K562 (cell line): ENCODE measurements around the gene FSCN2. TPM values are rescaled to one million over a fixed set of nuclear protein-coding genes. Genes with fewer than 3 reads are reported as not detected.

Experiments used
- ATAC-seq: fragments of 200-7000 bp; cut with Tn5 transposase; 3 replicates; pipeline ENCODE4 v1.9.1; 2020; ENCODE audit warnings: moderate library complexity
- BruUV-seq: library from RNA; stranded (reverse); fragments of 400-500 nt; replicated peaks from 2 replicates; lab custom pipeline; 2021; lab: Mats Ljungman, UMichigan
- CTCF ChIA-PET: fragments of 300-600 bp; formaldehyde crosslinking; extraction: SDS; loops from one replicate; lab custom pipeline; 2021; ENCODE audit warnings: low intra/inter-chr PET ratio; lab: Yijun Ruan, JAX
- POLR2A ChIA-PET: fragments of 300-600, 350-650 bp; sonication (Branson Sonifier 250); formaldehyde crosslinking; extraction: SDS; loops from one replicate; lab custom pipeline; 2021; ENCODE audit warnings: antibody characterized with exemption, inconsistent platforms; lab: Yijun Ruan, JAX
- DNase-seq, 4 experiments: peaks; one replicate each; pipeline versions ENCODE4 v3.0.0 to v3.0.0-alpha.2; 2011 to 2018; ENCODE audit warnings: low spot score in 3 of 4, mixed read lengths in 3 of 4; ENCODE audit errors: extremely low read depth in 1 of 4
- FAIRE-seq: peaks from 2 replicates; lab custom pipeline; 2011; peaks lifted over from hg19 to GRCh38; lab: Jason Lieb, UNC
- H2AFZ ChIP-seq: 2 replicates; pipeline ENCODE4 v1.6.0; 2011; ENCODE audit warnings: low read depth, low read length, control low read depth, inconsistent platforms
- H3K27ac ChIP-seq: fragments of 200-600 bp; 3 replicates; pipeline ENCODE4 v1.8.0; 2011; ENCODE audit warnings: low read depth, mild to moderate bottlenecking, control low read depth, inconsistent platforms, low read length, moderate library complexity, mixed read lengths; ENCODE audit errors: extremely low read depth
- H3K27me3 ChIP-seq, 2 experiments: fragments of 300-600 bp in 1 of 2; 2 replicates in 1 of 2; 3 replicates in 1 of 2; pipeline versions ENCODE4 v1.6.0 to v1.8.0; 2011; ENCODE audit warnings: inconsistent platforms in 2 of 2, low read length in 2 of 2, mild to moderate bottlenecking in 1 of 2, mixed read lengths in 1 of 2, moderate library complexity in 1 of 2; ENCODE audit not compliant: control insufficient read depth in 2 of 2, insufficient read depth in 2 of 2
- H3K36me3 ChIP-seq: fragments of 300-600 bp; 3 replicates; pipeline ENCODE4 v1.8.0; 2011; ENCODE audit warnings: mild to moderate bottlenecking, low read length, inconsistent platforms; ENCODE audit not compliant: control insufficient read depth, insufficient read depth
- H3K4me1 ChIP-seq, 2 experiments: fragments of 200-600 bp in 1 of 2; replicated peaks in 1 of 2; 2 replicates in 1 of 2; 3 replicates in 1 of 2; pipeline versions ENCODE4 v1.5.1 to v1.8.0; 2011; ENCODE audit warnings: inconsistent platforms in 2 of 2, low read length in 2 of 2, mild to moderate bottlenecking in 1 of 2, mixed read lengths in 1 of 2, moderate library complexity in 1 of 2; ENCODE audit not compliant: control insufficient read depth in 2 of 2, insufficient read depth in 2 of 2
- H3K4me2 ChIP-seq: 2 replicates; pipeline ENCODE4 v1.6.1; 2011; ENCODE audit warnings: low read length, control low read depth, inconsistent platforms, mixed read lengths; ENCODE audit not compliant: insufficient read depth
- H3K4me3 ChIP-seq: fragments of 200-600 bp; sonication (generic), shearing (Covaris generic); 2 replicates; pipeline ENCODE4 v1.5.1; 2016; ENCODE audit warnings: control low read depth, inconsistent platforms
- H3K79me2 ChIP-seq: fragments of 200-600 bp; 3 replicates; pipeline ENCODE4 v1.8.0; 2011; ENCODE audit warnings: low read length, inconsistent platforms; ENCODE audit not compliant: control insufficient read depth, insufficient read depth
- H3K9ac ChIP-seq, 2 experiments: 2 replicates each; pipeline versions ENCODE4 v1.6.0 to v1.6.1; 2011; ENCODE audit warnings: low read depth in 2 of 2, low read length in 2 of 2, control low read depth in 1 of 2, inconsistent platforms in 1 of 2, mild to moderate bottlenecking in 1 of 2, mixed read lengths in 1 of 2; ENCODE audit not compliant: insufficient read depth in 1 of 2
- H3K9me1 ChIP-seq: one replicate; pipeline ENCODE4 v1.6.0; 2011; ENCODE audit warnings: inconsistent platforms, mild to moderate bottlenecking, low read length, moderate library complexity; ENCODE audit not compliant: control insufficient read depth, insufficient read depth
- H3K9me3 ChIP-seq: replicated peaks from 2 replicates; pipeline ENCODE4 v1.5.1; 2011; ENCODE audit warnings: low read depth, low read length, inconsistent platforms; ENCODE audit not compliant: control insufficient read depth, insufficient read depth
- H4K20me1 ChIP-seq: replicated peaks from 2 replicates; pipeline ENCODE4 v1.6.1; 2011; ENCODE audit warnings: low read length, inconsistent platforms, mixed read lengths; ENCODE audit not compliant: control insufficient read depth, insufficient read depth
- CEBPB ChIP-seq: fragments of 450-650 bp; IDR thresholded peaks from 2 replicates; pipeline ENCODE4 v1.6.1; 2016; ENCODE audit warnings: missing genetic modification characterization, missing compliant biosample characterization
- JUNB ChIP-seq: fragments of 450-650 bp; formaldehyde crosslinking; conservative IDR thresholded peaks from 2 replicates; pipeline ENCODE4 v1.4.0; 2020; ENCODE audit warnings: mild to moderate bottlenecking
- NR3C1 ChIP-seq: sonication (generic); formaldehyde crosslinking; IDR thresholded peaks from 2 replicates; pipeline ENCODE4 v1.8.1; 2022; ENCODE audit warnings: missing genetic modification reagents
- PATZ1 ChIP-seq: fragments of 250-450 bp; sonication (Bioruptor Pico); IDR thresholded peaks from 2 replicates; pipeline ENCODE4 v1.5.0; 2020; ENCODE audit warnings: mild to moderate bottlenecking, borderline replicate concordance
- TBP ChIP-seq: optimal IDR thresholded peaks from 2 replicates; pipeline ENCODE3; 2011; ENCODE audit warnings: low read depth, low read length, improper control_type of control experiment
- TFAP4 ChIP-seq: sonication (generic); formaldehyde crosslinking; IDR thresholded peaks from 2 replicates; pipeline ENCODE4 v1.8.0; 2022; ENCODE audit warnings: missing genetic modification reagents, mild to moderate bottlenecking, moderate library complexity, borderline replicate concordance
- THAP12 ChIP-seq: fragments of 250-450 bp; sonication (Bioruptor Pico); IDR thresholded peaks from 2 replicates; pipeline ENCODE4 v1.9.0; 2021; ENCODE audit warnings: mild to moderate bottlenecking, inconsistent platforms
- TSC22D4 ChIP-seq: fragments of 450-650 bp; IDR thresholded peaks from 2 replicates; pipeline ENCODE4 v1.6.1; 2016; ENCODE audit warnings: missing genetic modification characterization, missing biosample characterization, control low read depth
- ZNF740 ChIP-seq, 3 experiments: fragments of 200-800 bp in 1 of 3; sonication (Bioruptor generic) in 1 of 3; sonication (generic) in 1 of 3; formaldehyde crosslinking in 1 of 3; IDR thresholded peaks; 2 replicates each; pipeline versions ENCODE4 v1.6.1 to v1.8.0; 2016 to 2022; ENCODE audit warnings: mild to moderate bottlenecking in 2 of 3, missing compliant biosample characterization in 2 of 3, missing genetic modification characterization in 2 of 3, missing genetic modification reagents in 1 of 3
- WGBS: fragments of 100-300 bp; shearing (Covaris generic); methylation state at CpG from one replicate; pipeline ENCODE4 v1.1.6; 2016; ENCODE audit warnings: low coverage, mixed read lengths; ENCODE audit not compliant: insufficient coverage; ENCODE audit errors: missing lambda C conversion rate; 5-methylcytosine and 5-hydroxymethylcytosine counted together
- in situ Hi-C: fragments of 300-500 bp; cut with MboI; formaldehyde crosslinking; loops from 4 replicates; pipeline ENCODE4 v1.15.0; 2018; ENCODE audit warnings: inconsistent platforms, mixed read lengths
- intact Hi-C: fragments of 100-400 bp; cut with micrococcal nuclease; formaldehyde crosslinking; loops from 2 replicates; pipeline ENCODE4 v1.14.2; 2022
- polyA plus RNA-seq, 8 experiments: library from polyadenylated mRNA; depleted of rRNA in 4 of 8; stranded (reverse) in 5 of 8; unstranded in 3 of 8; fragments of >200 nt; fragmentation: Nextera tagmentation in 2 of 8; fragmentation: Illumina TruSeq in 1 of 8; extraction: Ambion mirVana in 2 of 8; extraction: Trizol in 1 of 8; gene quantifications; 2 replicates each; pipeline versions ENCODE4 v1.2.1 to v1.2.3, GENCODE V29; 2011 to 2014; ENCODE audit warnings: inconsistent platforms in 1 of 8, missing spikeins in 1 of 8
- total RNA-seq, 7 experiments: library from RNA; depleted of rRNA in 6 of 7; stranded (reverse); fragments of >200 nt in 6 of 7; fragmentation: Illumina TruSeq in 2 of 7; extraction: Trizol in 2 of 7; gene quantifications; 2 replicates each; pipeline versions ENCODE4 v1.2.1 to v1.2.3, GENCODE V29; 2011 to 2021; ENCODE audit warnings: low replicate concordance in 1 of 7

FSCN2 gene
- total and polyA plus RNA-seq, 9 of the 15 experiments (the other 6 are each of a cell fraction or from before 2014, with no cell fraction given): 0.08 TPM; not detected in 8

GRCh38 chr17:81483085-81483861, 44.9 kb upstream of the FSCN2 start:
- FAIRE-seq (no peak), ATAC-seq (no peak), DNase-seq (no peak)
- WGBS: 68% methylated on average over 23 of the region's 29 CpGs
- H2AFZ ChIP-seq: no peak overlapping the region
- H3K36me3 ChIP-seq: no peaks in the 10 kb centered on the region
- H3K27ac ChIP-seq: no peak overlapping the region
- TF ChIP-seq NR3C1 (CRISPR knock-in tag) (0 out of 2 replicates have a peak, but pooled peaks have one; percentile 3), TFAP4 (peak; percentile 59; the same call in 1 of the 2 replicates), CEBPB (no peak), TSC22D4 (tag) (no peak), ZNF740 (CRISPR knock-in tag; IDR thresholded peaks at IDR 0.05) (peak; percentile 60; the same call in 1 of the 2 replicates), ZNF740 (tag; IDR thresholded peaks at IDR 0.05) (no peak), JUNB (CRISPR knock-in tag) (no peak), PATZ1 (no peak), TBP (no peak), THAP12 (0 out of 2 replicates have a peak, but pooled peaks have one; percentile 24)
- no peaks in the 10 kb centered on the region for H4K20me1 ChIP-seq
- peaks cover 7% of the 10 kb centered on the region; the same call in 2 of the 3 replicates for H3K79me2 ChIP-seq
- H3K4me1 ChIP-seq: peaks cover 36 to 78% of the 10 kb centered on the region in 2 experiments
- in situ Hi-C loops: loop anchor here (5.0 kb wide), 2 partner anchors 91 to 236 kb away; no protein-coding TSS in a partner anchor
- H3K9me3 ChIP-seq: no peaks in the 10 kb centered on the region
- H3K9me1 ChIP-seq: no peaks in the 10 kb centered on the region
- H3K4me2 ChIP-seq: 0 out of 2 replicates have a peak overlapping the region, but pooled peaks have one; percentile 78
- CTCF ChIA-PET: interaction anchor here (0.7 to 2.7 kb wide), 7 partner anchors 111 to 354 kb away, joined by 3 to 33 read pairs (median 4); no protein-coding TSS in a partner anchor
- POLR2A ChIA-PET: interaction anchor here (1.5 to 2.6 kb wide), 4 partner anchors 10 to 29 kb away, joined by 7 to 18 read pairs (median 9); partner anchors contain the start of gene ACTG1
- no TSS peak for BruUV-seq
- peak overlapping the region in 1 of 2 experiments; percentile 93; a peak in 2 of 4 replicates for H3K9ac ChIP-seq
- intact Hi-C loops: loop anchor here (5.0 to 10.0 kb wide), 3 partner anchors 39 to 188 kb away; partner anchors contain the start of gene SLC38A10
- no peaks in the 10 kb centered on the region; a peak in 1 of 5 replicates for H3K27me3 ChIP-seq
- no peak overlapping the region for H3K4me3 ChIP-seq
